IPS-11a (cell line): ENCODE results near the gene XRCC5.

Source experiments
- H3K4me3 ChIP-seq: one replicate; pipeline ENCODE4 v1.5.1; 2013; ENCODE audit warnings: low read depth, low read length, control low read depth

Gene XRCC5

DNA sequence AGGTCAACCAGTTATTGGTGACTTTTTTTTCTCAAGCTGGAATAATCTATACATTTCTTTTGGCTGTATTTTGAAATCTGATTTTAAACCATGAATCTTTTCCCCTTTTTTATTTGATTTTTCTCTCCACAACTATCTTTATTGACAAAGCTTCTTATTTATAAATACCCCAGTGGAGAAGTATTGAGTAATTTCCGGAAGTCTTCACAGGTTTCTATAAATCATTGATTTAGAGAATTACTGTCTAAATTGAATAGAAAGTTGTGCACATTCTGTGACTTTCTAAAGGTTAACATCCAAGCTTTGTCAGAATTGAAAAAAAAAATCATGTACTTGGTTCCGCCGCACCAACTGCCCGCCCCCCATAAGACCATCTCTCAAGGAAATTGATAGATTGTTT, 39.8 kb downstream of the XRCC5 start:
- no peak overlapping the region for H3K4me3 ChIP-seq

DNA sequence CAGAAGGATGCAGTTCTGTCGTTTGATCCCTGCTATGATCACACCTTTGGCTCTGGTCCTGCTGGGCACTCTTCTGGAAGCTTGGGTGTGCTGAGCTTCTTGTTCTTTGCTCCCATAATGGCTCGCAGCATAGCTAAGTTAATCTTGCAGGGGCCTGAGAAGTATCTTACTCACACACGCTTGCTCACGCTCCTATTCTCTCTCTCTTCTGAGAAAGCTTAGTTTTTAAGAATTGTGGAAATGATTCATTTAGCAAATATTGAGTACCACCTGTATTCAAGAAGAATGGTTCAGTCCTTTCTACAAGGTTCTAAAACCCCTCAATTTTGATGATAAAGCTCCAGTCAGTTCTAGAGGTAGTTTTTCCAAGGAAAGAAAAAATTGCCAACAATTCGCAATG, 40.6 kb downstream of the XRCC5 start:
- no peak overlapping the region for H3K4me3 ChIP-seq

DNA sequence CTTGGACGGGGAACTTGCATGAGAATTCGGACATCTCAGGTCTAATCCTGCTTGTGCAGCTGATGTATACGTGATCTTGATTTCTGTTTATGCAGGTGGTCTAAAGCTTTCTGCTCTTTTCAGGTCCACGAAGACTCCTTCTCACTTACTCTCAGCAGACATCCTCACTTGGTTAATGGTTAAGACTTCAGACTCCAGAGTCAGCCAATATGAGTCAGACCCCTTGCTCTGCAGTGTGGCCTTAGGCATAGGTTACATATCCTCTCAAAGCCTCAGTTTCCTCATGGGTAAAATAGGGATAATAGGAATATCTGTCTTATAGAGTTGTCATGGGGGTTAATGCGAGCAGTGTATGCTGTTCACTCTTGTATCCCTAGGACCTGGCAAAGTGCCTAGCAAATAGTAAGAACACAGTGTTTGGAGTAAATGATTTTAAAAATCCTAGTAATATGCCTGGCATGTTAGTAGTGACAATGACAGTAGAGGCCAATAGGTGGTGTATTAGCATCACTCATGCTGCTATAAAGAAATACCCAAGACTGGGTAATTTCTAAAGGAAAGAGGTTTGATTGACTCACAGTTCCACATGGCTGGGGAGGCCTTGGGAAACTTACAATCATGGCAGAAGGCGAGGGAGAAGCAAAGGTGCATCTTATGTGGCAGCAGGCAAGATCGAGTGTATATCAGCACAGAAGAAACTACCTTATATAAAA, 42.3 kb downstream of the XRCC5 start:
- no peak overlapping the region for H3K4me3 ChIP-seq

DNA sequence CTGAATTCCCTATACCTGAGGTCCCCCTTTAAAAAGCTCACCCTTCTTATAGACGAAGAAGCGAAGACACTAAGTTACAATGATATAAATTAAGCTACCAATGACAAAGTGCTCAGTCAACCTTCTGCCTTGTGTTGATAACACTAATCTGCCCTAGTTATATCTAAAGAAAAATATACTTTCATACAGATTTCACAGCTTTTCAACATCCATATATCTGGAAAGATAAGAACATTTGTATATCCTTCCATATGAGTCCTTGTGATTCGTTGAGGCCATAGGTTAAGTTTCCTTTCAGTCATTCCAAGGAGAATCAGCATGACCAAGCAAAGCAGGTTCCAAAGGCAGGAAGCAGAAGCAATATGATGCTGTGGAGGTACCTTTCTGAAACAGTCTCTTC, 46.8 kb downstream of the XRCC5 start:
- no peak overlapping the region for H3K4me3 ChIP-seq

DNA sequence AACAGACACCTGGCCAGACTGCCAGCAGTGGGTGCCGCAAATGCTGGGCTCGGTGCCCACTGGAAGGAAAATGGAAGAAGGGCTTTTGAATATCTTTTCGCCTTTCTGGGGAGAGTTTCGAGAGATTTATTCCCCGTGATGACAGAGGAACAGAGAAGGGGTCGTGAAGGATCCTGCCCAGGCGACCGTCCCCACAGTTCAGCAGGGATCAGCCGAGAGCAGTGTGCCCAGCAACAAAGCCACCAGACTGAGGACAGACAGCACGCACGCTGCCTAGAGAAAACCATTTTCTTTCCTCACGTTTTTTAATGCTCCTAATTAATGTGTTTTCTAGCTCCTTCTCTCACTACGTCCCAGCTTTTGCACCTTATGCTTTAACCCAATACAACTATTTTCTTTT, 47.7 kb downstream of the XRCC5 start:
- no peak overlapping the region for H3K4me3 ChIP-seq

DNA sequence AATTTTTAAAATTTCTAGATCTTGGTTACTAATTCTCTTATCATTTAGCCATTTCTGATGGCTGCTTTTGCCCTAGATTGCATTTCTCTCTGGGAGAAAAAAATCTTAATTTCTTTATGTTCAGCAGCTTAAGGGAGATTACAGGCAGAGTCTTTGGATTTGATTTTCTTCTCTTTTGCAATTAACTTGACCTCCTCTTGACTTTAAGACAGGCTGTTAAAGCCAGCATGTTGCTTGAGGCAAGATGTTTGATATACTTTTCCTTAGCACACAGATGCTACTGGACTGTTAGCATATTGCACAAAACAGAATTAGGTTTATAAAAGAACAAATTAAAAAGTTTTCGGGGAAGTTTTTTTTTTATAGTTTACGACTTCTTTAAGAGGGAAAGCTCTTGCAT, 50.0 kb downstream of the XRCC5 start:
- H3K4me3 ChIP-seq: no peak overlapping the region

DNA sequence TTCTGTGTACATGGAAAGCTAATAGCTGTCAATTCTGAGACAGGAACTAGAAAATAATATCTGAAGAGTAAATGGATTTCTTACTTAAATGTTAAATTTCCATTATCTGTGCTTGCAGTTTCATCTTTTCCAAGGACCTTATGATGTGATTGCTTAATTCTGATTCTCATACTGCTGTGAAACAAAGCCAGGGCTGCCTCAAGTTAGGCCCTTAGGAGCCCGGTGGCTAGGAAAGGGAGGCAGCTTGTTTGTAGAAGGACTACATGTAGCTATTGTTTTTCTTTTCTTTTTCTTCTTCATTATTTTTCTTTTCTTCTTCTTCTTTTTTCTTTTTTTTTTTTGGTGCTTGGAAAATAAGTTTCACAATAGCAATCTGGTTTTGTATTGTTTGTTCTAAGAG, 50.5 kb downstream of the XRCC5 start:
- no peak overlapping the region for H3K4me3 ChIP-seq

DNA sequence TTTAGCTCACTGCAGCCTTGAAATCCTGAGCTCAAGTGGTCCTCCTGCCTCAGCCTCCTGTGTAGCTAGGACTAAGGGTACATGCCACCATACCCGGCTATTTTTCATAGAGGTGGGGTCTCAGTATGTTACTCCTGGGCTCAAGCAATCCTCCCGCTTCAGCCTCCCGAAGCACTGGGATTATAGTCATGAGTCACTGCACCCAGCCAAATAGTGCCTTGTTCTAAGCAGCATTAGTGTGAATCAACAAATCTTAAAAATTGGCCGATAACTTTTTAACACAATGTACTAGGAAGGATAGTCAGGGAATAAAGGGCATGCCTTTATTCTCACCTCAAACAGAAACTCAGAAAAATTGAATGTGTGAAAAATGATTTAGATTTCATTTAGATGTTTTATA, 51.6 kb downstream of the XRCC5 start:
- no peak overlapping the region for H3K4me3 ChIP-seq

DNA sequence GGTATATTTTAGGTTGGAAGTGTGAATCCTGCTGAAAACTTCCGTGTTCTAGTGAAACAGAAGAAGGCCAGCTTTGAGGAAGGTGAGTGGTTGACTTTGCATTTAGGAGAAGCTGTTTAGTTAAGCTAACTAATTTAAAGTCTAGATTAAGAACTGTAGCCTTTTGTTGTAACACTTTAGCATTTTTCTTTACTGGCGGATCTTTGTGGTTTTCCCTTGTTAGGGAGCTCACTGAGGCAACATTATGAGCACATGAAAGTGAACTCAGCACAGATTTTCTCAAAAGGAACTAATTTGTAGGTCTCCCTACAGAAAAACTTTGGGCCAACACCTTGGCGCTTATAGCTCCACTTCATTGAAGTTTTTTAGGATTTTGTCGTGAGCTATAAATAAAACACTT, 52.8 kb downstream of the XRCC5 start:
- no peak overlapping the region for H3K4me3 ChIP-seq

DNA sequence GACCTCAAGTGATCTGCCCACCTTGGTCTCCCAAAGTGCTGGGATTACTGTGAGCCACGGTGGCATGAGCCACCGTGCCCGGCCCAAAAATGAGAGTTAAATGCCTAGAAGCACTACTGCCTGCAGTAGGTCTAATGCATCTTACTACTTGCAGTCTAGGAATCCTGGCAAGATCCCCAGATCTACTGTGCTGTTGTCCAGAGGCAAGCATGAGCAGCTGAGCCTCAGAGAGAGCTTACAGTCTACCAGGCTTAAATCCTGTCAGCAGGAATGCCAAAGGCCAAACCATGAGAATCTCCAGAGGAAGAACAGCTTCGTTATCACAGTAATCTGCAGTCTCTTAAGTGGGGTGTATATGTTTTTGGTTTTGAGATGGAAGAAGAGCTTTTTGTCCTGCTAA, 54.4 kb downstream of the XRCC5 start:
- H3K4me3 ChIP-seq: no peak overlapping the region

DNA sequence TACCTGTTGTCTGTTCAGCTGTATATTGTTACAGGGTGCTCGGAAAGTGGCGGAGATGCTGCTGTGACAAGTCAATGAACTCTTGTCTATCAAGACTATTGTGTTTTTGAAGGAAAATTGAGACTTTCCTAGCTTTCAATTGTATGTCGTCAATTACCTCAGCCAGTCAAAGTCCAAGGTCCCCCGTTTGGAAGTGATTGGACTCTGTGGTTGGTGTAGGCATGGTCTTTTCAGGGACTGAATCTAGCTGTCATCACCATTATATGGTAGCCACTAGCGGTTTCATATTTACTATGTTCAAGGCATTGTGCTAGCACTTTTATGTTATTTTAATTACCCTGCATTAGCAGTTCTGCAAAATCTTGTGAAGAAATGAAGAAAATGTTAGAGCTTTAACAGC, 54.9 kb downstream of the XRCC5 start:
- H3K4me3 ChIP-seq: no peak overlapping the region

DNA sequence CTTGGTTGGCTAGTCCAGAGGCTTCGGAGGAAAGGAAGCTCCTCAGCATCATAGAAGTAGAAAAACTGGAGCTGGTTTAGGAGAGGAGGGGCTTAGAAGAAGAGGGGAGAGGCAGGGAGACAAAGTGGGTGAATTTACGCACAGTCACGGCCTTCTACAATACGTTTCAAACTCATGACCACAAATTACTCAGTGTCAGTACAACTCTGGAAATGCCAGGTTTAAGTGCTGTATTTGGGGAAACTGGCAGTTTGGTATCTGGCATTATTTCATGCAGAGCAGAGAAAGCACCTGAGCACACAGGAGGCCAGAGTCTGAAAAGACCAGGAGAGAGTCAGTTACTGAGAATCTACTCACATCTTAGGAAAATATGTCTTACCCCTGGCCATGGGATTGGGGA, 55.4 kb downstream of the XRCC5 start:
- no peak overlapping the region for H3K4me3 ChIP-seq

DNA sequence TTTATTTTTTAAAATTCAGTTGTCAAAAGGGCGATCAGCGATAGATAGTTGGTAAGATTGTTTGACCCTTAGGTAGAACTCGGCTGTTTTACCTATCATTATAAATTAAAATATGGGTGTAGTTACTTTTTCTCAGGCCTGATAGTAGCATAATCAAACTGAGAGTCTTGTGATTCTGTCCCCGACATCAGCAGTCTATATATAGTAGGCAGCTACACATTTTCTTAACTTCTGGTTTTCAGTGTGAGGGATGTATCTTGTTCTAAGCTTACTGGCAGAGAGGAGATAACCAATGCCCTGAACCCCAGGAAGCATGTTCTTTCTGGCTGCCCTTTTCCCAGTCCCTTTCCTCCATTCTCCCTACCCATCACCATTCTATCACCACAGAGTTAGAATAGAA, 56.6 kb downstream of the XRCC5 start:
- H3K4me3 ChIP-seq: no peak overlapping the region

DNA sequence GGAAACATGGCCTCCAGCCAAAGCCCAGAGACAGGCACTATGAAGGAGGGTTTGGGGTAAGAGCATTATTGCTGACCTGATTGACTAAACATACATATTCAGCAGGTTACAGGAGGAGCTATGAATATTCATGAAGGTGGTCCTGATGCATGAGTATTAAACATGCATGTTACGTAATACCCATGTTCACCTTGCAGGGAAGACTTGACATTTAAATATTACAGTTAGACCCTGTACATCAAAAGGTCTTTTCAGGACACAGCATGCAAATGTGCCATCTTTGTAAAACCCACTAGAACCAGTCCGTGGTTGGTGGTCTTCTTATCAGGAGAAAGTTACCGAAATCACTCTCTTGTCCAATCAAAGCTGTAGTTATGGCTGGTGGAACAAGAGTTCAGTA, 59.9 kb downstream of the XRCC5 start:
- H3K4me3 ChIP-seq: no peak overlapping the region

DNA sequence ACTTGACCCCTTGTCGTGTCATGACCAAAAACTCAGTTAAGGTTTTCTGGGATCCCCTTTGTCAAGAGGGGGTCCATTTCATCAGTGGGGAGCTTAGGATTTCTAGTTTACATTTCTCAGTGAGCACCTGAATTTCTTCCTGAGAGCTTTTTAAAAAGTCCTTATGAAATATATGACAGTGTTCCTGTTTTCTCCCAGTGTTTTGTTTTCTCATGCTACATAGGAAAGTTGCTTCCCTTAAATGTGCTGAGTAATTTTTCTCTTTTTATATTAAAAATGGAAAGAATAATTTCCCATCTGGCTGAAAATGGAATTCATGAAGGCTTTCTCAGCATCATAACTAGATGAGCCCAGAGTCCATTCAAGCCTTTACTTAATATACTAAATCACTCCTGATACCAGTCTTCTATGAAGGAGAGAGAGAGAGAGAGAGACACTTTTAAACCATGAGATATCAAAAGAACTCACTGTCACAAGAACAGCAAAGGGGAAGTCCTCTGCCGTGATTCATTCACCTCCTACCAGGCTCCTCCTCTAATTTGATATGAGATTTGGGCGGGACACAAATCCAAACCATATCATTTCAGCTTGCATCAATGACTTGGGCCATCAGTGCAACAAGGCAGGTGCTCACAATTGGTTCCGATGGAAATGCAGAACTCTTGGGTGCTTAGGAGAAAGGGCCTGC, 61.1 kb downstream of the XRCC5 start:
- no peak overlapping the region for H3K4me3 ChIP-seq

DNA sequence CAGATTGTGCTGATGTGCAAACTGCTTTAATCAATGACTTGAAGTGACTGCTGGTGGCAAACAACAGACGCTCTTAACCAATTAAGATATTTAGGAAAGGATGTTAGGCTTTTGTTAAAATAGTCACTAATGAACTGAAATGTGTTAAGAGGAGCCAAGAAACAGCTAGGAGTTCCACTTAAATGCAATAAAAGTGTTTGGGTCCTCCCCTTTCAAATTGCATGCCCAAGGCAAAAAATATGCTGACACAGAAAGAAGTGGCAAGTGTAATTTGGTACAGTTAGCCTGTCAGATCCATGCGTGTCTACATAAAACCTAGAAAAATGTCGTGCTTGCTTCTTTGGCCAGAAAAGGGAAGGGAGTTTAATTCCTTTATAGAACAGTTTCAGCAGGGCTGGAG, 61.9 kb downstream of the XRCC5 start:
- no peak overlapping the region for H3K4me3 ChIP-seq

DNA sequence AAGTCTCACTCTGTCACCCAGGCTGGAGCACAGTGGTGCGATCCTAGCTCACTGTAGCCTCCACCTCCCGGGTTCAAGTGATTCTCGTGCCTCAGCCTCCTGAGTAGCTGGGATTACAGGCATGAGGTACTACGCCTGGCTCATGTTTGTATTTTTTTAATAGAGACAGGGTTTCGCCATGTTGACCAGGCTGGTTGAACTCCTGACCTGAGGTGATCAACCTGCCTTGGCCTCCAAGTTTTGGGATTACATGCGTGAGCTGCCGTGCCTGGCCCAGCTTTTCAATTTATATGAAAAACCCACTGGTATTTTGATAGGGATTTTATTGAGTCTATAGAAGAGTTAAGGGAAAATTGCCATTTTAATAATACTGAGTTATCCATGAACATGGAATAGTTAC, 63.3 kb downstream of the XRCC5 start:
- no peak overlapping the region for H3K4me3 ChIP-seq

DNA sequence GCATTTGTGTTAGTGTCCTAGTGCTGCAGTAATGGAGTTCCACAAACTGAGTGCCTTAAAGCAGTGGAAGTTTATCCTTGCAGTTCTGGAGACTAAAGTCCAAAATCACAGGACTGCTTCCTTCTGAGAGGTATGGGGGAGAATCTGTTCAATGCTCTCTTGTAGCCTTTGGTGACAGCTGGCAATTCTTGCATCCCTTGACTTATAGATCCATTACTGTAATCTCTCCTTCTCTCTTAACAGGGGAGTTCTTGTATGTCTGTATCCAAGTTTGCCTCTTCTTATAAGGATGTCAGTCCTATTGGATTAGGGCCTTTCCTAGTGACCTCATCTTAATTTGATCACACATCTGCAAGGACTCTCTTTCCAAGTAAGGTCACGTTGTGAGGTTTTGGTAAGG, 69.9 kb downstream of the XRCC5 start:
- no peak overlapping the region for H3K4me3 ChIP-seq

DNA sequence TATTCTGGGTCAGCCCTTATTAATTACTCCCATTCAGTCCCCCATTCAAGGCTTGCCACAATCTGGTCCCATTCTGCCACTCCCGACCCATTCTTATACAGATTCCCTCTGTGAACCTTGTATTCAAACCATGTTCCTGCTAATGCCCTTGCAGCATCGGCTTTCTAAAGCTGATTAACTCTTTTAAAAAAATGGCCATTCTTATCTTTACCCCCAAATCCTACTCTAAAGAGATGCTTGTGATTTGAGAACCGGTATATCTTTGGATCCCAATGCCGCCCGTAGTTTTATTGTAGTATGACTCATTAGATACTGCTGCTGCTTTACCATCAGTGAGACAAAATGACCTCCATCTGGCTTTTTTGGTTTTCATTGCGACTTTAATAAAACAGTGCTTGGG, 72.2 kb downstream of the XRCC5 start:
- H3K4me3 ChIP-seq: no peak overlapping the region

DNA sequence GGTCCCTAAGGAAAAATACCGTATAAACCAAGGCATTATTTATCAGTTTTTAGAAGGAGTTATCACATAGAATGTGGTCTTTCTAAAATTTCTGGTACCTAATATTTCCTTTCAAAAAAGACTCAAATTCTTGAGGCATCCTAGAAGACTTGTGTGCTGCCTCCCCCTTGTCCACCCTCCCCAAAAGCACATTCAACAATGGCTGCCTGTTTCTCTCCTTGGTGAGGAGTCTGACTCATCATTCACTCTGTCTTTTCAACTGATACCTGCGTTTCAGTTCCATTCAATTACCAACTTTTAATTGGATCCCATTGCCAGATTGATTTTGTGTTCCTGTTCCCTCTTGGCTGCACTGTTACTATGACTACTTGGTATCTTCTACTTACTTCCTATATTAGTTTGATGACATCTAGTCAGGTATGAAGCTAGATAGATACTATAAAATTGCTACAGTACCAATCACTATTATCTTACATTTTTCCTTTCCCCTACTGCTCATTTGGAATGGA, 72.9 kb downstream of the XRCC5 start:
- H3K4me3 ChIP-seq: no peak overlapping the region

DNA sequence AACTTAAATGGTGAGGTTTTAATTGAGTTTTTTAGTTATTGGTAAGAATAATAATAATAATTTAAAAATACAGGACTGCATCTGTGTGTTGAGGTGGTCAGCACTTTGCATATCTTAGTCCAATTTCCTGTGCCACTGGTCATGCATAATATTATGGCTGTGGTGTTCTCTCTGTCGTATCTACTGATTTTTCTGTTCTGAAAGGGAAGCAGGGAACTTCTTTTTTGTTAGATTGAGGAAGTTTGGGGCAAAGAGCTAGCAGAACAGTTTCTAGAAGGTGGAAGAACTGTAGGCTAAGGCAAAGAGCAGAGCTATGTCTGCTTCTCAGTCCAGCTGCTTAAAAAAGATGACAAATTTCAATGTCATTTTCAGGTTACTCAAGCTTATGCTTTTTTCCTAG, 74.3 kb downstream of the XRCC5 start:
- H3K4me3 ChIP-seq: no peak overlapping the region

DNA sequence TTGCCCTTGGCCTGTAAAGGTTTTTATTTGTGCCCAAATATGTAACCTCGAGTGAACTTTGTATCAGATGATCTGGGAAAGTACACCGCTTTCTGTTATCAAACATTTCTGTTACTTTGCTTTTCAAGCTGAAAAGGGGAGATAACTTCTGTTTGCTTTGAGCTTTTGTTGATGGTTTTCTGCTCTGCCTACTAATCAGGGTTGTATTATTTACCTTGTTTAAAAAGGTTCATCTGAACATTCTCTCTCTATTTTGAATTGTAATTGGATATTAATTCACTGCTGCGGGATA, 79.4 kb downstream of the XRCC5 start:
- H3K4me3 ChIP-seq: no peak overlapping the region

DNA sequence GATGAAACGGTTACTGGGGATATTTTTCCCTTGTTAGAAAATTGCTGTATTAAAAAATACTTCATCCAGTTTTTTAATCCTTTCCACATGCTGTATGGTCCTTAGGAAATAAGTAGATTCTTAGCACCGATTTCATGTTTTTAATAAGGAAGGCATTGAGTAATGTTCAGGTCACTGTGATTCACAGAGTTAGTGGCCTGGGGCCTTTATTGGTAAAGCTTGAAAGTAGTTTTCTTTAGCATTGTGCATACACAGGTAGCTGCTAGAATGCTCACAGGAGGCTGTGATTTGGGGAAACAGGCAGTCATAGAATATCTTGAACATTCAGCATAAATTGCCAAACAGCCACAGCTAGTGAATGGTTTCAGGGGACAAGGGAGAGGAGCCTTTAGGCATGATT, 79.8 kb downstream of the XRCC5 start:
- no peak overlapping the region for H3K4me3 ChIP-seq
